ENCODE data around the gene HLA-E. TPM values are rescaled to one million over a fixed set of nuclear protein-coding genes. Genes with fewer than 3 reads are reported as not detected.

HLA-E gene
- total and polyA plus RNA-seq, 10 of the 15 experiments (the other 5 are each of a cell fraction or from before 2014, with no cell fraction given): 35.1 to 483 (median 267) TPM

DNA sequence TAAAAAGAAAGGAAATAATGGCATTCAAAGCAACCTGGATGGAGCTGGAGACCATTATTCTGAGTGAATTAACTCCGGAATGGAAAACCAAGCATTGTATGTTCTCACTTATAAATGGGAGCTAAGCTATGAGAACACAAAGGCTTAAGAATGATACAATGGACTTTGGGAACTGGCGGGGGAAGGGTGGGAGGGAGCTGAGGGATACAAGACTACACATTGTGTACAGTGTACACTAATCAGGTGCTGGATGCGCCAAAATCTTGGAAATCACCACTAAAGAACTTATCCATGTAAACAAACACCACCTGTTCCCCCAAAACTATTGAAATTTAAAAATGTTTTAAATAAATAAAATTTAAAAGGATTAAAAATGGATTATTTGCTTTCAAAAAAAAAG, 4.1 kb upstream of the HLA-E start:
- intact Hi-C loops (cut with micrococcal nuclease; ENCODE audit: unreplicated experiment) (loop anchor here (10.0 kb wide), 1 partner anchor 600 kb away; no protein-coding TSS in a partner anchor), in situ Hi-C loops (cut with MboI) (no loop called here)
- H3K4me3 ChIP-seq: no peak overlapping the region
- SMC1A ChIA-PET (ENCODE audit: uncharacterized antibody, unreplicated experiment): interaction anchor here (0.6 to 8.6 kb wide), 10 partner anchors 30 to 249 kb away, joined by 3 to 221 read pairs (median 4); no protein-coding TSS in a partner anchor
- no peaks in the 10 kb centered on the region; the same call in 2 of the 3 replicates for H3K9me3 ChIP-seq (replicated peaks; ENCODE audit: control insufficient read depth, insufficient read depth, low read length)
- H4K20me1 ChIP-seq (ENCODE audit: control insufficient read depth, insufficient read depth): no peaks in the 10 kb centered on the region; the same call in 1 of the 2 replicates
- no peak for ATAC-seq
- 98% methylated on average over 3 of the region's 3 CpGs for WGBS (ENCODE audit: insufficient coverage, insufficient replicate concordance, low lambda C conversion rate, missing lambda C conversion rate)
- H3K9ac ChIP-seq (ENCODE audit: control insufficient read depth, insufficient read depth, low read length): no peak overlapping the region
- RAD21 ChIA-PET (ENCODE audit: unreplicated experiment): interaction anchor here (0.6 to 6.9 kb wide), 8 partner anchors 9 to 416 kb away, joined by 3 to 159 read pairs (median 7); no protein-coding TSS in a partner anchor
- no peak overlapping the region for H3K4me2 ChIP-seq (ENCODE audit: control insufficient read depth, insufficient read depth)
- H3K36me3 ChIP-seq (ENCODE audit: control insufficient read depth in 2 of 2, insufficient read depth in 2 of 2, low read length in 1 of 2): peaks cover 0 to under 1% of the 10 kb centered on the region in 2 experiments; a peak in 1 of 4 replicates
- H3K79me2 ChIP-seq (ENCODE audit: control insufficient read depth, insufficient read depth, low read length): peaks cover 10% of the 10 kb centered on the region
- FAIRE-seq: no peak
- H2AFZ ChIP-seq (ENCODE audit: control insufficient read depth, low read depth, low read length): no peak overlapping the region
- no peak overlapping the region for H3K27ac ChIP-seq (ENCODE audit: control insufficient read depth, insufficient read depth)
- peaks cover 2 to 8% of the 10 kb centered on the region in 2 experiments; a peak in 3 of 4 replicates for H3K27me3 ChIP-seq (replicated peaks in 1 of 2; ENCODE audit: control insufficient read depth in 2 of 2, insufficient read depth in 2 of 2, low read length in 1 of 2)
- POLR2A ChIA-PET: interaction anchor here (0.6 to 1.7 kb wide), 4 partner anchors 45 to 1032 kb away, joined by 3 to 5 read pairs (median 4); no protein-coding TSS in a partner anchor
- CTCF ChIA-PET: interaction anchor here (0.6 to 10.3 kb wide), 13 partner anchors 11 to 592 kb away, joined by 3 to 480 read pairs (median 3); no protein-coding TSS in a partner anchor
- no peak for DNase-seq (ENCODE audit: low read depth, low spot score)
- BruUV-seq (replicated peaks): no TSS peak
- H3K4me1 ChIP-seq (ENCODE audit: control insufficient read depth, insufficient read depth, low read length): peaks cover 12% of the 10 kb centered on the region; the same call in 1 of the 2 replicates
- TF ChIP-seq, protein P1, sequence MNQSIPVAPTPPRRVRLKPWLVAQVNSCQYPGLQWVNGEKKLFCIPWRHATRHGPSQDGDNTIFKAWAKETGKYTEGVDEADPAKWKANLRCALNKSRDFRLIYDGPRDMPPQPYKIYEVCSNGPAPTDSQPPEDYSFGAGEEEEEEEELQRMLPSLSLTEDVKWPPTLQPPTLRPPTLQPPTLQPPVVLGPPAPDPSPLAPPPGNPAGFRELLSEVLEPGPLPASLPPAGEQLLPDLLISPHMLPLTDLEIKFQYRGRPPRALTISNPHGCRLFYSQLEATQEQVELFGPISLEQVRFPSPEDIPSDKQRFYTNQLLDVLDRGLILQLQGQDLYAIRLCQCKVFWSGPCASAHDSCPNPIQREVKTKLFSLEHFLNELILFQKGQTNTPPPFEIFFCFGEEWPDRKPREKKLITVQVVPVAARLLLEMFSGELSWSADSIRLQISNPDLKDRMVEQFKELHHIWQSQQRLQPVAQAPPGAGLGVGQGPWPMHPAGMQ (IDR thresholded peaks at IDR 0.05; ENCODE audit: borderline replicate concordance): no peak
- TF ChIP-seq SREBF1 (IDR thresholded peaks at IDR 0.05; ENCODE audit: low read length) (no peak), CBX3 (IDR thresholded peaks at IDR 0.05; ENCODE audit: borderline replicate concordance, low read depth) (no peak), TCF3 (IDR thresholded peaks at IDR 0.05; ENCODE audit: borderline replicate concordance, insufficient read depth, low read depth, low read length) (no peak), RB1 (IDR thresholded peaks at IDR 0.05; ENCODE audit: borderline replicate concordance) (no peak), ATF7 (IDR thresholded peaks at IDR 0.05; ENCODE audit: low read depth) (no peak), SREBF2 (IDR thresholded peaks at IDR 0.05; ENCODE audit: low read length) (no peak)

Measured in GM12878 (cell line).